Activated naive CD4-positive, alpha-beta T cell treated with anti-CD3 and anti-CD28 coated beads for 36 hours (primary cell): ENCODE data around the gene GRIPAP1. TPM values are rescaled to one million over a fixed set of nuclear protein-coding genes. Genes with fewer than 3 reads are reported as not detected.

Source experiments
- CTCF ChIA-PET: fragments of 350-600 bp; sonication (Branson Sonifier 250); formaldehyde crosslinking; loops from one replicate; lab custom pipeline; 2021; ENCODE audit warnings: antibody characterized with exemption; lab: Charles Lee
- DNase-seq: peaks from one replicate; pipeline ENCODE4 v3.0.0-alpha.2; 2020
- H3K27ac Mint-ChIP-seq: one replicate; pipeline ENCODE4 v1.8.0; 2021; ENCODE audit warnings: mild to moderate bottlenecking, mixed read lengths
- H3K27me3 Mint-ChIP-seq: one replicate; pipeline ENCODE4 v1.8.0; 2021; ENCODE audit warnings: low read depth, mixed read lengths
- H3K36me3 Mint-ChIP-seq: one replicate; pipeline ENCODE4 v1.8.0; 2021; ENCODE audit warnings: low read depth, mixed read lengths
- H3K4me1 Mint-ChIP-seq: one replicate; pipeline ENCODE4 v1.8.0; 2021; ENCODE audit warnings: low read depth, mixed read lengths
- H3K4me3 Mint-ChIP-seq: one replicate; pipeline ENCODE4 v1.8.0; 2021; ENCODE audit warnings: mild to moderate bottlenecking, moderate library complexity, mixed read lengths
- H3K9me3 Mint-ChIP-seq: one replicate; pipeline ENCODE4 v1.8.0; 2021; ENCODE audit warnings: mixed read lengths
- intact Hi-C: fragments of 100-400 bp; cut with micrococcal nuclease; formaldehyde crosslinking; loops from one replicate; pipeline ENCODE4 v1.15.1; 2023
- total RNA-seq, 2 experiments: library from RNA; stranded (reverse); gene quantifications; one replicate each; pipeline ENCODE4 v1.2.3, GENCODE V29; 2021

The GRIPAP1 gene, protein sequence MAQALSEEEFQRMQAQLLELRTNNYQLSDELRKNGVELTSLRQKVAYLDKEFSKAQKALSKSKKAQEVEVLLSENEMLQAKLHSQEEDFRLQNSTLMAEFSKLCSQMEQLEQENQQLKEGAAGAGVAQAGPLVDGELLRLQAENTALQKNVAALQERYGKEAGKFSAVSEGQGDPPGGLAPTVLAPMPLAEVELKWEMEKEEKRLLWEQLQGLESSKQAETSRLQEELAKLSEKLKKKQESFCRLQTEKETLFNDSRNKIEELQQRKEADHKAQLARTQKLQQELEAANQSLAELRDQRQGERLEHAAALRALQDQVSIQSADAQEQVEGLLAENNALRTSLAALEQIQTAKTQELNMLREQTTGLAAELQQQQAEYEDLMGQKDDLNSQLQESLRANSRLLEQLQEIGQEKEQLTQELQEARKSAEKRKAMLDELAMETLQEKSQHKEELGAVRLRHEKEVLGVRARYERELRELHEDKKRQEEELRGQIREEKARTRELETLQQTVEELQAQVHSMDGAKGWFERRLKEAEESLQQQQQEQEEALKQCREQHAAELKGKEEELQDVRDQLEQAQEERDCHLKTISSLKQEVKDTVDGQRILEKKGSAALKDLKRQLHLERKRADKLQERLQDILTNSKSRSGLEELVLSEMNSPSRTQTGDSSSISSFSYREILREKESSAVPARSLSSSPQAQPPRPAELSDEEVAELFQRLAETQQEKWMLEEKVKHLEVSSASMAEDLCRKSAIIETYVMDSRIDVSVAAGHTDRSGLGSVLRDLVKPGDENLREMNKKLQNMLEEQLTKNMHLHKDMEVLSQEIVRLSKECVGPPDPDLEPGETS
- total RNA-seq = 10 to 100 TPM; 64.8 to 73.1 TPM

DNA sequence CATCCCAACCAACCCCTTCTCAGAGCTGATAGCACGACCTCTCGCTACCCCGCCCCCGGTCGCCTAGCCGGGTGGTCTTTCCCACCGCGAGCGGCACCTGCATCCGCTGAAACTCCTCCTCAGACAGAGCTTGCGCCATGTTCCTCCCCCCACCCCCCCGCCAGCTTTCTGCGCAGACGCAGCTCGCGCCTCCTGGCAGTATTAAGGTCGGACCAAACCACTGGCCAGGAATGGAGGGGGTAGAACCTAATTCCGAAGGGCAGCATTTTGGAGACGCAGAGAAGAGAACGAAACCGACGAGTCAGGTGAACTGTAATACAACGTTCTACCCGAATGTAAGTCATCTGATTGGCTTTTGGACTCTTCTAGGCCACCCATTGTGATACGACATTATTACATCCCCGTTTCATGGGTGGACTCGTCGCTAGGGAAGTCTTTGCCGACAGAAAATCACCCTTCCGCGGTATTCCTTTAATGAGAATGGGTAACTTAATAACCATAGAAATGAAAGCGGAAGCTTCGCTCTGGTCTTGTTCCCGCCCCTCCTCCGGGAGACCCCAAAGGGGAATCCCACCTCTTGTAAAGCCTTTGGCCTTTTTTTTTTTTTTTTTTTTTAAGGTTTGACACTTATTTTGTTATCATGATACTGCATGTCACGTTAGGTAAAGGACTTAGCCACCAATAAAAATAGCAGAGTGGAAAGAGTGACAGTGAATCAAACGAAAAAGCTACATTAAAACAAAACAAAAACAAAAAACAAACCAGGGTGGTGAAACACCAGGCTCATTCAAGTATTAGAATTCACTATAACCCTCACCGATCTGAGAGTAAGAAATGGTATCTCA, at the start of gene GRIPAP1:
GRIPAP1 (minus strand) TSS at position 174 of the 845 bp plus-strand sequence; CDS start at position 139, 35 bp downstream.
- CTCF ChIA-PET = interaction anchor here (0.6 to 1.1 kb wide), 2 partner anchors 30 to 90 kb away, joined by 3 to 4 read pairs; partner anchors contain the start of gene KCND1
- Mint-ChIP-seq H3K4me1 (peaks cover 37% of the 10 kb centered on the region), H3K27me3 (no peaks in the 10 kb centered on the region), H3K27ac (peak within 1 kb of the TSS; percentile 97), H3K9me3 (no peaks in the 10 kb centered on the region), H3K36me3 (peaks cover 23% of the 10 kb centered on the region), H3K4me3 (peak within 1 kb of the TSS; percentile 99)
- intact Hi-C loops = loop anchor here (1.0 to 5.0 kb wide), 5 partner anchors 41 to 266 kb away; partner anchors contain the start of genes PQBP1, SLC35A2, TFE3 and TIMM17B
- peak; percentile 85 for DNase-seq

DNA sequence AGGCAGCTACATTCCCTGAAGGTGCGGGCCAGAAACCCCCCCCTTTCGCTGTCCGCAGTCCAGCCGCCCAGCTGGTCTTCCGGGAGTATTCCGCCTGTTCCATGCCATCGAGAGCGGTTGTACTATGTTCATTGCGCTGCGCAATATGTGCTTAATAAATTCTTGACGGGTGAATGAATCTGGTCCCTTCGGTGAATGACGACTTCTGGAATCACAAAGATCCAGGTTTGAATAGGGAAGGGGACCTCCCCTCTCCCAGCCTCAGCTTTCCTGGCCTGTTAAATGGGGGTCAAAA, 41.9 kb upstream of the GRIPAP1 start:
- Mint-ChIP-seq H3K4me1 (peaks cover 25% of the 10 kb centered on the region), H3K4me3 (peak overlapping the region; percentile 70), H3K27ac (peak overlapping the region; percentile 94), H3K27me3 (no peaks in the 10 kb centered on the region), H3K36me3 (peaks cover 5% of the 10 kb centered on the region), H3K9me3 (no peaks in the 10 kb centered on the region)
- CTCF ChIA-PET = interaction anchor here (0.6 to 1.5 kb wide), 6 partner anchors 13 to 152 kb away, joined by 3 to 6 read pairs (median 4); partner anchors contain the start of gene KCND1
- DNase-seq = no peak
- intact Hi-C loops = loop anchor here (1.0 to 10.0 kb wide), 17 partner anchors 30 to 413 kb away; partner anchors contain the start of genes GPKOW, GRIPAP1, PIM2 and PLP2

DNA sequence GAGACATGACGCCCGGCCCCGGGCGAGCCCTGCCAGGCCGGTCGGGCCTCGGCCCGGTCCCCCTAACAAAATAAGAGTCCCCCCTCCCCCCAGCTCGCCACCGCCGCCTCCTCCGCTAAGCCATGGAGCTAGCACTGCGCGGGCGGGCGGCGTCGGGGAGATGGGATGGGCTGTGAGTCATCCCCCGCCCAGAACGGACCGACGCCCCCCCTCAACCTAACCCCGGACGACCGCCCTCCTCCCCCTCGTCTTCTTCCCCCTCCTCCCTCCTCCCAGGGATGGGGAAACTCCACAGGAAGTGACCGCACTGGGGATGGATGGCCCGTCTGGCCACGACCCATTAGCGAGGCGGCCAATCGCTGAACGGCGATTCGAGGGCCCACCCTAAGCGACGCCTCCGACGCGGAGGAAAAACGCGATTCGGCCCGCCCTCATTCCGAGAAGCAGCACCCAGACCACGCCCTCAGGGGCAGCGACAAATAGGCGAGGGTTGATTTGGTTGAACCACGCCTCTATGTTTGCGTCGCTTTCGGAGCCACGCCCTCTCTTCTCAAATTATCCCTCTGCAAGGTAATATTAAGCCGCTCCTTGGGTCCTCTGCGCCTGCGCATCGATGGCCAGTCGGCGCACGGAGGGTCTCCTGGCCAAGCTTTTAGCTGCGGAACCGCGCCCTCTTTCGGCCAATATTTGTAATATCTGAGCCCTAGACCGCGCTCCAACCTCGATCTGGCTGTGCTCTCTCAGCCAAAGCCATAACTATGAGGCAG, 41.3 kb upstream of the GRIPAP1 start, which contains the start of gene TFE3:
TFE3 (minus strand) TSS at position 138 of the 767 bp plus-strand sequence; CDS start at position 7, 131 bp downstream.
- CTCF ChIA-PET = interaction anchor here (0.6 to 1.5 kb wide), 5 partner anchors 13 to 152 kb away, joined by 3 to 6 read pairs (median 4); partner anchors contain the start of gene KCND1
- DNase-seq = peak; percentile 98
- Mint-ChIP-seq H3K27me3 (no peaks in the 10 kb centered on the region), H3K4me1 (peaks cover 28% of the 10 kb centered on the region), H3K27ac (peak within 1 kb of the TSS; percentile 94), H3K4me3 (peak within 1 kb of the TSS; percentile 93), H3K9me3 (no peaks in the 10 kb centered on the region), H3K36me3 (peaks cover 9% of the 10 kb centered on the region)
- intact Hi-C loops = loop anchor here (1.0 to 10.0 kb wide), 17 partner anchors 31 to 412 kb away; partner anchors contain the start of genes GPKOW, GRIPAP1, PIM2 and PLP2

DNA sequence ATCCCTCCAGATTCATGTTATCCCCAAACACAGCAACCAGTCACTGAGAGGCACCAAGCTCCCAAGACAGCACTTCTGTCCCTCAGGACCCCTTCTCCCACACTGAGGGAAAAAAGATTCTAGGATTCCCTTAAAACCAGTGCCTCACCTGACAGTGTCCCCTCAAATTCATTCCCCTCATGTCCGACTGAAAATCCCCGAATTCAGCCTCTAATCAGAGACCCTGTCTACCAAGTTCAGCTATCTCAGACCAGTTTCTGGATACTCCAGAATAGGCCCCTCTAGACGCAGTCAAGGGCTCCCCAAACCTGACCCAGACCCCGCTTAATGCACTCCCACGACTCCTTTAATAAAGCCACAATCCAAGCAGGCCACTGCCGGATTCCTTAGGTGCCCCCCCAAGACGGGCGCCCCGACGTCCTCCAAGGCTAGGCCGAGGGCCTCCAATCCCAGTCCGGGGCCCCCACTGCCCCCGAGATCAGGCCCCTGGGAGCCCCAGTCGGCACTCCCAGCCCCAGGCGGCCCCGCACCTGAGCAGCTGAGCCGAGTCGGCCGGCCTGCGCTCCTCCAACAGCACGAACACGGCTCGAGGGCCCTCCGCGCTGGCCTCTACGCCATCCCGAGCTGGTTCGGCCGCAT, 40.6 kb upstream of the GRIPAP1 start:
- H3K9me3 Mint-ChIP-seq = no peaks in the 10 kb centered on the region
- CTCF ChIA-PET = interaction anchor here (0.8 to 1.5 kb wide), 3 partner anchors 96 to 151 kb away, joined by 3 to 6 read pairs (median 4); no protein-coding TSS in a partner anchor
- H3K4me3 Mint-ChIP-seq = peak overlapping the region; percentile 93
- DNase-seq = no peak
- H3K36me3 Mint-ChIP-seq = peaks cover 12% of the 10 kb centered on the region
- peak overlapping the region; percentile 94 for H3K27ac Mint-ChIP-seq
- H3K4me1 Mint-ChIP-seq = peaks cover 28% of the 10 kb centered on the region
- intact Hi-C loops = loop anchor here (1.0 to 10.0 kb wide), 17 partner anchors 32 to 411 kb away; partner anchors contain the start of genes GPKOW, GRIPAP1, PIM2 and PLP2
- no peaks in the 10 kb centered on the region for H3K27me3 Mint-ChIP-seq

DNA sequence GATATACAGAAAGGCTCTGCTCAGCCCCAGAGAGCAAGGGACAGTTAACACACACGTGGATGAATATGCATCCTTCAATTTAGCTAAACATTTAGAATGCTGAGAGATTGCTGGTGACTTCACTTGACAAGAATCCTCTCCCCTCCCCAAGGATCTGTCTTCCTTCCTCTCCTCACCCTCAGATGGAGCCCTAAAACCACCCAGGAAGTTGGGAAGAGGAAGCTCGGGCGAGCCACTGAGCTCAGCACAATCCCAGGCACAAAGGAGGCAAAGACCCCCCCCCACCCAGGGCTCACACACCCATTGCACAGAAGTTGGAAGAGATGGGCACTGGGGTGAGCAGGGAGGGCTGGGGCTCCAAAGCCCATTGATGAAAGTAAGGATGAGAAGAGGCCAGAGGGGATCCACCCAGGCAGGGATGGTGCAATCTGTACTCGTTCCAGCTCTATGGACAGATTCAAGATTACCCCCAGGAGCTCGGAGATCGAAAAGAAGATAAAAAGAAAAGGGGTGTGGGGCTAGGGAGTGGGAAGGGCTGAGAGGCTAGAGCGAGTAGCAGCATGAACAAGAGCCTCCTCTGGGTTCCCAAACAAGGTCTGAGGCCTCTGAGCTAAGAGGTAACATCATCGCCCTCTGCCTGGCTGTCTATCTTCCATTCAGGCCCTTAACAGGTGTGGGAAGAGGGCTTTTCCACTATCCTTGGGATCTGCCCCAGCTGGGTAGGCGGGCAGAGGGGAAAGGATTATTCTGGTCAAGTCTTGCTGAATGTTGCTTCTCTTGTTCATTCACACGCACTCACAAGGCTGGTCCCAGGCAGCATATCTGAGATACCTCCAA, 39.9 kb upstream of the GRIPAP1 start:
- H3K27ac Mint-ChIP-seq = peak overlapping the region; percentile 94
- intact Hi-C loops = loop anchor here (2.0 to 10.0 kb wide), 5 partner anchors 59 to 367 kb away; partner anchors contain the start of genes PLP2, PQBP1, SUV39H1 and TIMM17B
- peaks cover 14% of the 10 kb centered on the region for H3K36me3 Mint-ChIP-seq
- peaks cover 28% of the 10 kb centered on the region for H3K4me1 Mint-ChIP-seq
- CTCF ChIA-PET = interaction anchor here (0.8 kb wide), 1 partner anchor 95 kb away, joined by 3 read pairs; no protein-coding TSS in a partner anchor
- H3K4me3 Mint-ChIP-seq = peak overlapping the region; percentile 93
- H3K9me3 Mint-ChIP-seq = no peaks in the 10 kb centered on the region
- DNase-seq = peak; percentile 32
- no peaks in the 10 kb centered on the region for H3K27me3 Mint-ChIP-seq

GRCh38 chrX:49040376-49040955, 38.4 kb upstream of the GRIPAP1 start:
- H3K36me3 Mint-ChIP-seq = peaks cover 14% of the 10 kb centered on the region
- peak overlapping the region; percentile 93 for H3K4me3 Mint-ChIP-seq
- no peaks in the 10 kb centered on the region for H3K9me3 Mint-ChIP-seq
- intact Hi-C loops = loop anchor here (5.0 to 10.0 kb wide), 3 partner anchors 132 to 366 kb away; partner anchors contain the start of genes PLP2 and SUV39H1
- CTCF ChIA-PET = interaction anchor here (0.5 kb wide), 1 partner anchor 27 kb away, joined by 3 read pairs; no protein-coding TSS in a partner anchor
- DNase-seq = no peak
- no peaks in the 10 kb centered on the region for H3K27me3 Mint-ChIP-seq
- H3K27ac Mint-ChIP-seq = peak overlapping the region; percentile 68
- H3K4me1 Mint-ChIP-seq = peaks cover 28% of the 10 kb centered on the region

DNA sequence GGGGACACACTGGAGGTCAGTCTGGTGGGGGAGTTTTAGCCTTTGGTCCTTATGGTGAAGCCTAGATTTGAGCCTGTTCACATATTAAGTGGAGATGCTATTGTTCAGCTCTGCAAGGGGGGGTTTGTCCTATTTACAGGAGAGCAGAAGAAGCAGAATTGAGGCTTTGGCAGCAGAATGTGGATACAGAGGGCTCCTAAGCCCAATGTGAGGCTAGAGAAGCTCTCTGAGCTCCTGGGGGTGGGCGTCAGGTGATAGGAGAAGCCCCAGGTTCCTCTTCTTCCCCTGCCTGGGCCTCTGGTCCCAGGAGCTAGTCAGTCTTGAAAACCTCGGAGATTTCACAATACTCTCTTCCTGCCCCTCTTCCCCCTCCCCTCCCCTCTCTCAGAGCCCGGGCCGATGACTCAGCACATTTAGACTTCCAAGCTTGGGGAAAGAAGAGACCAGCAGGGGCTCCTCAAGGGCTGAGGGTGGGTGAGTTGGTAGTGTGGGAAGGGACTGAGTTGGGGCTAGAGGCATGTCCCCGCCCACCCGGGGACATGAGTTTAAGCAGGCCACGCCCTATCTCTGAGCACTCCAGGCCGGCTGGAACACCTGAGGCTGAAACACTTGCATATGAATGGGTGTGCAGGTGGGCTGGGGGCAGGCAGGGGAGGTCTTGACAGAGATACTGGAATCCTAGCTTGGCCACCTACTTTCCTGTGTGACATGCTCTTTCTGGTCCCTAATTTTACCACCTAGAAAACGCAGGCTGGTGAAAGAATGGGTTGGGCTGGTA, 37.7 kb upstream of the GRIPAP1 start:
- Mint-ChIP-seq H3K9me3 (no peaks in the 10 kb centered on the region), H3K4me3 (peak overlapping the region; percentile 57), H3K27ac (peak overlapping the region; percentile 68), H3K27me3 (no peaks in the 10 kb centered on the region), H3K36me3 (peaks cover 14% of the 10 kb centered on the region), H3K4me1 (peaks cover 28% of the 10 kb centered on the region)
- DNase-seq = peak; percentile 77
- CTCF ChIA-PET = interaction anchor here (0.5 kb wide), 1 partner anchor 26 kb away, joined by 3 read pairs; no protein-coding TSS in a partner anchor
- intact Hi-C loops = loop anchor here (5.0 to 10.0 kb wide), 3 partner anchors 133 to 365 kb away; partner anchors contain the start of genes PLP2 and SUV39H1

GRCh38 chrX:49037883-49038475, 35.9 kb upstream of the GRIPAP1 start:
- Mint-ChIP-seq H3K4me1 (peaks cover 28% of the 10 kb centered on the region), H3K36me3 (peaks cover 23% of the 10 kb centered on the region), H3K9me3 (no peaks in the 10 kb centered on the region), H3K27me3 (no peaks in the 10 kb centered on the region), H3K27ac (peak overlapping the region; percentile 50), H3K4me3 (no peak overlapping the region)
- no peak for DNase-seq
- CTCF ChIA-PET = interaction anchor here (1.0 kb wide), 1 partner anchor 145 kb away, joined by 3 read pairs; no protein-coding TSS in a partner anchor
- intact Hi-C loops = no loop called here
